ENCODE measurements around the gene ZNF516. TPM values are rescaled to one million over a fixed set of nuclear protein-coding genes. Genes with fewer than 3 reads are reported as not detected.

Gene ZNF516
- total RNA-seq, 1 experiment from 2014 or later = 25.5 TPM

- no peaks in the 10 kb centered on the region for H3K36me3 ChIP-seq (ENCODE audit: control insufficient read depth, insufficient read depth, low read length)
- no peak overlapping the region for H3K27ac Mint-ChIP-seq (ENCODE audit: unreplicated experiment)
- H3K9me3 Mint-ChIP-seq (ENCODE audit: unreplicated experiment) = no peaks in the 10 kb centered on the region
These were observed 8.8 kb upstream of the ZNF516 start for GRCh38 chr18:76503649-76504386.

DNA sequence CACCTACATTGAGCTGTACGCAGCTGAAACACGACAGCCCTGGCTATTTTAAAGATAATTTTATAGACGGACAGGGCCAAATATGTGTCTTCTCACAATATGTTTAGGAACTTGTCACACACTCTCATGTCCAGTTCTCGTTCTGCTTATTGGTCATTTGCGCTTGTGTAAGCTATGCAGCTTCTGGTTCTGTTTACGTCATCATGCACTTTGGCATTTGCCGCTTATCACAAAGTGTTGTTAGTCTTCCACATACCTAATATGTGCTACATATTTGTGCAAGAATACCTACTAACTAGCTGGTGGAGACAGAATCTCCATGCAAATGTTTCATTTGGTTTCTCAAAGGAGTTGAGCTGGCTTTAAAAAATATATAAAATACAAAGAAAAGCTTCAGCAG, 7.5 kb upstream of the ZNF516 start:
- H3K9me3 Mint-ChIP-seq (ENCODE audit: unreplicated experiment) = no peaks in the 10 kb centered on the region
- Histone ChIP-seq H3K9me3 (no peaks in the 10 kb centered on the region), H3K27me3 (replicated peaks; ENCODE audit: control insufficient read depth, insufficient read depth, low read length) (no peaks in the 10 kb centered on the region), H3K4me1 (0 out of 2 replicates have a peak, but pooled peaks cover 9% of the 10 kb centered on the region), H3K4me3 (ENCODE audit: low read depth, low read length) (no peak overlapping the region), H3K36me3 (ENCODE audit: control insufficient read depth, insufficient read depth, low read length) (no peaks in the 10 kb centered on the region)
- H3K4me1 Mint-ChIP-seq (ENCODE audit: low read depth, unreplicated experiment) = no peaks in the 10 kb centered on the region
- no TSS peak for BruUV-seq (replicated peaks)
- ChIA-PET CTCF (interaction anchor here (0.6 kb wide), 1 partner anchor 299 kb away, joined by 3 read pairs; no protein-coding TSS in a partner anchor), POLR2A (no interaction called here)
- DNase-seq = peak in 1 of 2 experiments; percentile 14
- H3K27ac Mint-ChIP-seq (ENCODE audit: unreplicated experiment) = no peak overlapping the region
- H3K36me3 Mint-ChIP-seq (ENCODE audit: insufficient read depth, unreplicated experiment) = no peaks in the 10 kb centered on the region
- no peak for TF ChIP-seq CTCF (IDR thresholded peaks at IDR 0.05; ENCODE audit: insufficient read depth in 1 of 2, low read depth in 1 of 2, low read length in 1 of 2, severe bottlenecking in 1 of 2, unreplicated experiment in 1 of 2)
- intact Hi-C loops (cut with micrococcal nuclease; ENCODE audit: unreplicated experiment) = no loop called here
- no peak overlapping the region for H3K4me3 Mint-ChIP-seq (ENCODE audit: unreplicated experiment)
- no peaks in the 10 kb centered on the region for H3K27me3 Mint-ChIP-seq (ENCODE audit: insufficient read depth, unreplicated experiment)

More at GRCh38 chr18:76503649-76504386, 8.8 kb upstream of the ZNF516 start:
- no peaks in the 10 kb centered on the region for H3K4me1 Mint-ChIP-seq (ENCODE audit: low read depth, unreplicated experiment)
- POLR2A ChIA-PET = no interaction called here
- no peak for TF ChIP-seq CTCF (IDR thresholded peaks at IDR 0.05; ENCODE audit: insufficient read depth in 1 of 2, low read depth in 1 of 2, low read length in 1 of 2, severe bottlenecking in 1 of 2, unreplicated experiment in 1 of 2)
- H3K4me3 Mint-ChIP-seq (ENCODE audit: unreplicated experiment) = no peak overlapping the region
- no peak for DNase-seq
- Histone ChIP-seq H3K9me3 (no peaks in the 10 kb centered on the region), H3K27me3 (replicated peaks; ENCODE audit: control insufficient read depth, insufficient read depth, low read length) (no peaks in the 10 kb centered on the region), H3K4me1 (0 out of 2 replicates have a peak, but pooled peaks cover 9% of the 10 kb centered on the region), H3K4me3 (ENCODE audit: low read depth, low read length) (no peak overlapping the region)
- intact Hi-C loops (cut with micrococcal nuclease; ENCODE audit: unreplicated experiment) = no loop called here
- H3K36me3 Mint-ChIP-seq (ENCODE audit: insufficient read depth, unreplicated experiment) = no peaks in the 10 kb centered on the region
- no peaks in the 10 kb centered on the region for H3K27me3 Mint-ChIP-seq (ENCODE audit: insufficient read depth, unreplicated experiment)
- CTCF ChIA-PET = no interaction called here
- no TSS peak for BruUV-seq (replicated peaks)

DNA sequence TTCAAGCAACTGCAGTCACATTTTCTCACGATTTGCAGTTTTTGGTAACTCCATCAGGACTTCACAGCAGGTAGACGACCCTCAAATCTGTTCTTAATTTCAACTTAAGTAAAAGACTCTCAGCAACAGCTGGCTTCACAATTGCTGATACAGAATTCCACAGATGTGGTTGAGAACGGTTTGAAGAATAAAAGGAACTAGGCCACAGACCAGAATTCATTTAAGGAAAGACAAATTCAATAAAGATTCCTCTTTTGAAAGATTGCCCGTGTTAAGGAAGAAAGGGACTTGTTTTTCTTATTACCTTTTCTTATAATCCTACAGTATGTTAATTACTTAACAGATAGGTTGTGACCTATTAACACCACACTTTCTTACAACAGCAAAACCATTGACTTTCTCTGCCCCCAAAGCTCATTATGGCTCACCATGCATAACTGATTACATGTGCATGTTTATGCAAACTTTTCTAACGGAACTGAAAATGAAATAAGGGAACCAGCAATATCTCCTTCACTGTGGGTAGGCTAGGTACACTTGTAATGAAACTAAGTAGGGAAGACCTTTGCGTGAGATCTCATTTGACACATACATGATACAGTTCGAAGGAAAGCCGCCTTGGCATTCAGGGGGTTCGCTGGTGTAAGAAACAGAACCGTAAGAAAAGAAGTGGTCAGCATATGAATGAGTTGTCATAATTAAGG, 4.7 kb upstream of the ZNF516 start:
- no TSS peak for BruUV-seq (replicated peaks)
- Mint-ChIP-seq H3K27ac (ENCODE audit: unreplicated experiment) (no peak overlapping the region), H3K36me3 (ENCODE audit: insufficient read depth, unreplicated experiment) (no peaks in the 10 kb centered on the region), H3K27me3 (ENCODE audit: insufficient read depth, unreplicated experiment) (no peaks in the 10 kb centered on the region), H3K4me1 (ENCODE audit: low read depth, unreplicated experiment) (no peaks in the 10 kb centered on the region), H3K9me3 (ENCODE audit: unreplicated experiment) (no peaks in the 10 kb centered on the region), H3K4me3 (ENCODE audit: unreplicated experiment) (no peak overlapping the region)
- TF ChIP-seq CTCF (IDR thresholded peaks at IDR 0.05; ENCODE audit: insufficient read depth in 1 of 2, low read depth in 1 of 2, low read length in 1 of 2, severe bottlenecking in 1 of 2, unreplicated experiment in 1 of 2) = no peak
- Histone ChIP-seq H3K36me3 (ENCODE audit: control insufficient read depth, insufficient read depth, low read length) (no peaks in the 10 kb centered on the region), H3K4me1 (0 out of 2 replicates have a peak, but pooled peaks cover 9% of the 10 kb centered on the region), H3K4me3 (ENCODE audit: low read depth, low read length) (no peak overlapping the region), H3K27me3 (replicated peaks; ENCODE audit: control insufficient read depth, insufficient read depth, low read length) (no peaks in the 10 kb centered on the region), H3K9me3 (no peaks in the 10 kb centered on the region)
- intact Hi-C loops (cut with micrococcal nuclease; ENCODE audit: unreplicated experiment) = no loop called here
- ChIA-PET CTCF (no interaction called here), POLR2A (no interaction called here)
- DNase-seq = no peak

Data from Caco-2 (cell line).